ACHN (cell line): ENCODE results near the gene NCKAP5.

ENCODE experiments used
- DNase-seq: peaks from one replicate; pipeline ENCODE4 v3.0.0-alpha.2; 2015
- in situ Hi-C: cut with HindIII; loops from 2 replicates; pipeline ENCODE4 v1.10.0; 2017; ENCODE audit warnings: low sequenced_read_pairs, low pct_ligation_motif_present, low pct_unique_long_range_greater_than_20kb

Gene NCKAP5

DNA sequence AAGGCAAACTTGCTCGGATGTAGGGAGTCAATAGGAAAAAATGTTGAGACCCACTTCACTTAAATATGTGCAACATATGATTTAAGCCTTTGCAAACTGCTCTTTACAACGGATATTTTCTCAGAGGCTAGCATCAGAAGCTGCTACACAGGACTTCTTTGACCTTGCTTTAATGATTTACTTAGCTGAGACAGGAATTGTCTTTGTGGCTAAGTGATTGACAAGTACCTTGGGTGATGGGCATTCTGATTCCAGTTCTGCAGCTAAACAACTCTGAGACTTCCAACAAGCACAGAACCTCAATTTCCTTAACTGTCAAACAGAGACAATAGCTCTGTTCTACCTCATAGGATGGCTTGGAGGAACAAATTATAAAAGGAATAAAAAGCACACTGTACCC is 150.2 kb downstream of the NCKAP5 start:
- DNase-seq: no peak
- in situ Hi-C loops: no loop called here

GRCh38 chr2:133417415-133417814 is 150.8 kb downstream of the NCKAP5 start:
- DNase-seq: no peak
- in situ Hi-C loops: no loop called here

DNA sequence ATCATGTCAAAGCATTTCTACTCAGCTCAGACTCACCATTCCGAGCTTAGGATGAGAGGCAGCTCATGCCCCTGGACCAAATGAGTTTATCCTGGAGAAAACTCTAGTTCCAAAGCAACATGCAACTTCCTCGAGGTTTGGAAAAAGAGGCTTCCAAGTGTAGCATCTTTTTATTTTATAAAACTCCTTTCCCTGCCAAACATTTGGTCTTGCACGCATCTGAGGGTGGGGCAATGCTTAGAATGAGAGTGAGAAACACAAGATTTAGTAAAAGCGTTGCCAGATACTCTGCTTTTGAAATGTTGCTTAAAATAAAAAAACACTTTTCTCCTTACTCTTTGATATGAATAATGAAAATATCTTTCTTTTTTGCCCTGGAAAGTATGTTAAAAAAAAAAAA is 151.5 kb downstream of the NCKAP5 start:
- in situ Hi-C loops: no loop called here
- DNase-seq: no peak

DNA sequence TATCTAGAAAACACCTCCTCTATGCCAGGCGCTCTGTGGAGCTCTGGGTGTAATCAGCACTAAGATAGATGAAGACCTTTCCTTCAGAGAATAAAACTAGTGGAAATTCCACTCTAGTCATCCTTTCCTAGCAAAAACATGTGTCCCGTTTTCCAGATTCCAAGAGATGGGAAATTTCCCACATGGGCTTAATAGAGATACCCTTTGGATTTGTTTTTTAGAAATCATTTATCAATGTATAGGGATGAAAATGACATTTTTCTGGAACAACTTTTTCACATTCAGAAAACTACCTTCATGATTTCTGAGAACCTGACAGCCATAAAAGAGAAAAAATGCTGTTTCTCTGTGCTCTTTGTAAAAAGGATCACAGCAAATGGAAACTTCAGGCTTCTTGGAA is 152.1 kb downstream of the NCKAP5 start:
- in situ Hi-C loops: no loop called here
- DNase-seq: no peak

- in situ Hi-C loops: no loop called here
- no peak for DNase-seq
Observed at GRCh38 chr2:133415210-133415876, 152.9 kb downstream of the NCKAP5 start.

DNA sequence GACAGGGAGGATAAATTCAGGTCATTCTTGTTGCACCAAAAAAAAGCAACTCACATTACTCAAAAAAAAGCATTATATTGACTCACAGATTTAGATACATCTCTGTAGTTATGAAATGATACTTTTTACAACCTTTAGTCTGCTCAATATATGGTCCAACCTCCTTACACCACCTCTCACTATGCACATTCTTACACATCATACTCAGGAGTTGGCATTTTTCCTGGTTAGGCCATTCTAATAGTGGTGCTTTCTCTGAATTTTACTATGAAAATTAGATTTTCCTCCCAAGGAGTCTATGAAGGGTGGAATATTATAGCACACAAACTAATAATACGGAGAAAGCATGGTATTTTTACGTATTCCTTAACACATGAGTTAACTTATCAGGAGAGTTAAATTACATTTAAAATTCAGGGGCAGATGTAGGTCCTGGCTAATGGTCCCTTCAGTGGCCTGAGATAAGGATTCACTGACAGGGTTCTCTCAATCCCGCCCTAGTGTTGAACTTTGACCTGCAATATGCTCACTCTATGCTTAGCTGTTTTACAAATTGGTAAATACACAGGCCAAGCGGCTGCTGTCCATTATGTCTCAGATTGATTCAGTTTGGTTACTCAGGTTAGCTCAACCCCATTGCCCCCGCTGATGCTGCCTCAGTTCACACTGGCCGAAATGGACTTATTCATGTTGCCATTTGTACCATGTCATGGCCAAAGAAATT is 153.6 kb downstream of the NCKAP5 start:
- DNase-seq: no peak
- in situ Hi-C loops: no loop called here

GRCh38 chr2:133413863-133414262 is 154.4 kb downstream of the NCKAP5 start:
- in situ Hi-C loops: no loop called here
- no peak for DNase-seq

- no peak for DNase-seq
- in situ Hi-C loops: no loop called here
Observed at GRCh38 chr2:133412694-133413093, 155.6 kb downstream of the NCKAP5 start.

DNA sequence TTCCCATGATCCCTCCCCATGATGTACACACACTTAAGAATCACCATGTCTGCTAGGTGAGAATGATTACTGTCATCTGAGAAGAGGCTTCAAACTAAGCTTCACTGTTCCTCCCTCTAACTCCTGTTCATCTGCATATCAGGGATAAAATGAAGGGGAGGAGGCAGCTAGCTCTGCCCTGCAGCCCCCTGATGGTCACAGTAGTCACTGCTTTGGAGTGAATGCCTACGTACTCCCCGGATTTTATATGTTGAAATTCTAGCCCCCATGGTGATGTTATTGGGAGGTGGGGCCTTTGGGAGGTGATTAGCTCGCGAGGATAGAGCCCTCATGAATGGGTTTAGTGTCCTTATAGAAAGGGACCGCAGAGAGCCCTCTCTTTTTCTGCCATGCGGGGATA is 156.4 kb downstream of the NCKAP5 start:
- in situ Hi-C loops: no loop called here
- no peak for DNase-seq

DNA sequence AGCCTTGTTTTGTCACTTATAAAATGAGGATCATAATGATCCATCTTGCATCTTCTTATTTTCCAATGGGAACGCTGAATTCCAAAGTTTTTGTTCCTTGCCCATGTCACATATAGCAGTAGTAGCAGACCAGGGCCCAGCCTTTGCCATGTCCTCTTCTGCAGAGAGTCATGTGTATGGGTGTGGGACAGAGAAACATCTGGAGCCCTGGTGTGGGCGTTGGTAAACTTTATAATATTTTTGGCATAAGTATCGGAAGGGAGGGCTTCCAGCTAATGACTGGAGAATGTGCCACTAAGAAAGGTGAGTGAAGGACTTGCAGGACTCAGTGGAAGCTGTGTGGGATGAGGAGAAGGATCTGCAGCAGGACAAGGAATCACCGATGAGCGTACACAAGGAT is 157.2 kb downstream of the NCKAP5 start:
- no peak for DNase-seq
- in situ Hi-C loops: no loop called here

DNA sequence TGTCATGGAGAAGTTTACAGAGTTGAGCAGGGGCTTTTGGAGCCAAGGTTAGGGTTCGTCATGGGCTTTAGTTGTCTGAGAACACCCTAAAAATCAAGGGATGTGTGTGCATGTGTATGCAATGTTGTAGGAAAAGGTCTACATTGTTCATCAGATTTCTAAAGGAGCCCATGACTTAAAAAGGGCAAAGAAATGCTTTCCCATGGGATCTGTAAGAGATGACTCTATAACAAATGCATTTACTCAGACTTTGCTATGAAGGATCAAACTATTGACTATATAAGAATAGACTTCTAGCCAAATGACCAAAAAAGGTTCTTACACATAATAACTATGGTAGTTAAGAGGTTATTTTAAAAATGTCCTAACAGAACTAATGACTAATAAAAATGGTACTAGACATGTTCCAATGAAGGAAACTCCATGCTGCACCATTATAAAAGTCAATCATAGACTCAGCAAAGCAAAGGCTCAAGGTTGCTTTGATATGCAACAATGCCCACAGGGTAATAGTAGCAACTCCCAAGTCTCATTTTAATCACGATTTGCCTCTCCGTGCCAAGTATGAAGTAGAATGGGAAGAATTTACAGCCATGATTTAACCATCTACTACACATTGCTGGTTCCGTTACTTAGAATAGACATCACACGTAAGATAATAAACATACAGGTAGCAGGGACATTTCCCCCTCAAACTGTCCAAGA is 158.5 kb downstream of the NCKAP5 start:
- in situ Hi-C loops: no loop called here
- no peak for DNase-seq

DNA sequence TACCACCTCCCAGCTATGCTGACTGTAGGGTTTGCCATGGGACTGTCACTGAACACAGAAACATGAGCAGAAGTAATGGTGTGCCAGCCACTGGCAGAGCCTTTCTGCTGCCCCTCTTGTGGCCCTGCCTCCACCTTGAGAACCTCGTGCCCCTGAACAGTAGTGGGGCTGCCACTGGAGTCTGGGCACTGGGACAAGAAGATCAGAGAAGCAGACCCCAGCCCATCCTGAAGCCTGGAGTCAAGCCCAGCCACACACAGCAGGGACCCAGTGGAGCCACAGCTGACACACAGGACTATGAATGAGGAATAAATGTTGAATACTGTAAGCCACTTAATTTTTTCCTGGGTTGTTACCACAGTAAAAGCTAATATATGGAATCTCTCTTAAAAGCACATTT is 159.6 kb downstream of the NCKAP5 start:
- in situ Hi-C loops: no loop called here
- no peak for DNase-seq

- in situ Hi-C loops: no loop called here
- DNase-seq: no peak
Observed at GRCh38 chr2:133407341-133407740, 160.9 kb downstream of the NCKAP5 start.

GRCh38 chr2:133405252-133405651 is 163.0 kb downstream of the NCKAP5 start:
- in situ Hi-C loops: no loop called here
- no peak for DNase-seq

DNA sequence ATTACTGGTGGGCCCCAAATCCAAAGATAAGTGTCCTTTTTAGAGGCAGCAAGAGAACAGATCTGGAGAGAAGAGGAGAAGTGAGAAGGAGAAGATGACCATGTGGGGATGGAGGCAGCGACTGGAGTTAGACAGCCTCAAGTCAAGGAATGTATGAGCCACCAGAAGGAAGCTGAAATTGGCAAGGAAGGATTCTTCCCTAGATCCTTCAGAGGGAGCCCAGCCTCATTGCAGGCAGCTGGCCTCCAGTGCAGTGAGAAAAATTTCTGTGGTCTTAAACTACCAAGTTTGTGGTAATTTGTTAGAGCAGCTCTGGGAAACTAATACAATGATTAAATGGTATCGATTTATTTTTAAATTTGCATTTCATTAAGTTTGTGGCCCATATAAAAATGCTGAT is 167.9 kb downstream of the NCKAP5 start:
- in situ Hi-C loops: no loop called here
- no peak for DNase-seq

DNA sequence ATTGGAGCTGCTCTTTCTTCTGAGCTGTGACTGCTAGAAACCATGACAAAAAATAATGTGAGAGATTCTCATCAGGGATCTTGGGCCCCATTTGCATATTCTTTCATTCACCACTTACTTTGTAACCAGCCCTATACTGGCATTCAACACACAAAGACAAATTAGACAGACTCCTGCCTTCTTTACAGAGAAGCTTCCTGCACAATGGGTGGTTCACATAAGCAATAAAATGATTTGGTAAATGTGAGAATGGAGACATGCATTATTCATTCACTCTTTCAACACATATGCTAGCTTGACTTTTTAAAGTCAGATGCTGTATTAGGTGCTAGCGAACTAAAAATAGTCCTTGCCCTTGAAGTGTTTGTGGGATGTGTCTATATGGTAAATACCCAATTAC is 174.4 kb downstream of the NCKAP5 start:
- in situ Hi-C loops: no loop called here
- DNase-seq: no peak

DNA sequence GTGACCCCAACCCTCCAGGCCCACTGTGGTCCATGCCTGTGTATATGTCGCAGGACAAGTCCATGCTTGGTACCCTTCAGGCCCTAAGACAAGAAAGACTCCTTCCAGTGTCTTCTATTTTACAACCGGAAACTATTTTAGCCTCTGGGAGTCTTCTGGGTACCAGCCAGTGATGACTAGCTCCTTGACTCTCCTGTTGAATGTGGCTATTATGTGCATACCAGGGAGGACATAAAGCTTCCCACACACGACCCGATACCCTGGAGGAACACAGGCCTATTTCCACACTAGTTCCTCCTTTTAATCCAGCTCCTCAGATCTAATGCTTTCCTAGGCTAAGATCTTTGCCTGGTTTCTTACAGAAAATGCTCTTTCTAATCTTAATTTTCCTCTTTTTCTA is 178.1 kb downstream of the NCKAP5 start:
- in situ Hi-C loops: no loop called here
- no peak for DNase-seq

DNA sequence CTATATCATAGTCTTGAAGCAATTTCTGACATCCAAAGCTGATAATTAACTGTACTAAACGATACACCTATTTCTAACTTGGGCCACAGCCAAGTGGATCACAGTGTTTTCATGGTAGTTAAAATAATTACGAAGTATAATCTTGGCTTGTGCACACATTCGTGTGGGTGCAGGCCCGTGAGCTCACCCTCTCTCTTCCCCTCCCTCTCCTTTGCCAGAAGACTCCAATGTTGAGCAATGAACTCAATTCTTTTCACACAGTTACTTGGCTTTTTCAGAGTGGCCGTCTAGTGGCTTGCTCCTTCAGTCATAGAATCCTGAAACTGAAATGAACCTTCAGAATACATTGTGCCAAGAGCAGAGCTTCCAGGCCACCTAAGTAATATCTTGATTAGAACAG is 178.7 kb downstream of the NCKAP5 start:
- no peak for DNase-seq
- in situ Hi-C loops: no loop called here

- in situ Hi-C loops: no loop called here
- no peak for DNase-seq
Observed at GRCh38 chr2:133382566-133382965, 185.7 kb downstream of the NCKAP5 start.

DNA sequence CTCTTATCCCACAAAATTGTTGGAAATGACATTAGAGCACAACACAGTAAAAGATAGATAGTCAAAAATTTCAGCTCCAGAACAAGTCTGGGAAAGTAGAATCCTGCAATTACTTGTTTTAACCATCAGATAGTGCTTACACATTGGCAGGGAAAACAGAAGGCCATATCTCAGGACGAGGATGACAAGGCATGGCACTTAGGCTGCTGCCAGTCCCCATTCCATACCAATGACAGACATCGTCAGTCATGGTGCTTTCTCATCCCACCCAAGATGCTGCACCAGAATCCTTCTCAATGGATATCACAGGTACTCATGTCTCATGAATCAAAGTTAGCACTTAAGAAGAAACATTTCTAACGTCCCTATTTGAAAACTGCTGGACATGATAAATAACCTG is 187.3 kb downstream of the NCKAP5 start:
- in situ Hi-C loops: no loop called here
- DNase-seq: no peak
